NOMO-1 (cell line): ENCODE measurements around the gene BMAL2.

Experiments used
- DNase-seq, 2 experiments: peaks; one replicate each; lab custom pipeline; 2025; ENCODE audit not compliant: unreplicated experiment in 2 of 2; lab: John Stamatoyannopoulos, UW

The BMAL2 gene

DNA sequence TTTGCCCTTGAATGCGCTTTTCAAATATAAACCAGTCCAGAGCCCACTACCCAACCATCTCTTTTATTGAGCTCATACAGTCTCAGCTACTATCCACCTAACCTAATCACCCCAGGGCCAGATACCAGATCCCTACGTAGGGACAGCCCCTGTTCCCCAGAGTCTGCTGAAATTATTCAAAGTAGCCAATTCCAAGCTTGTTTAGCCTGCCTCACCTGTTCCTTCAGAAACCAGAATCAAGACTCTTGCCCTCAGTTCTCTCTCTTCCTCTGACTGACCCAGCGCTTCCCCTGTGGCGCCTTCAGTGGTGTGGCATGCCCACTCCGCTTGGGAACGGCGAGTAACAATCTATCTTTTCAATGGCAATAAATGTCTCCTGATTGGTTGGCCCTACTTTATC lies 18.8 kb downstream of the BMAL2 start:
- no peak for DNase-seq

- DNase-seq = no peak
These were observed 22.9 kb downstream of the BMAL2 start for GRCh38 chr12:27355486-27355885.

GRCh38 chr12:27355979-27356378 lies 23.3 kb downstream of the BMAL2 start:
- no peak for DNase-seq

DNA sequence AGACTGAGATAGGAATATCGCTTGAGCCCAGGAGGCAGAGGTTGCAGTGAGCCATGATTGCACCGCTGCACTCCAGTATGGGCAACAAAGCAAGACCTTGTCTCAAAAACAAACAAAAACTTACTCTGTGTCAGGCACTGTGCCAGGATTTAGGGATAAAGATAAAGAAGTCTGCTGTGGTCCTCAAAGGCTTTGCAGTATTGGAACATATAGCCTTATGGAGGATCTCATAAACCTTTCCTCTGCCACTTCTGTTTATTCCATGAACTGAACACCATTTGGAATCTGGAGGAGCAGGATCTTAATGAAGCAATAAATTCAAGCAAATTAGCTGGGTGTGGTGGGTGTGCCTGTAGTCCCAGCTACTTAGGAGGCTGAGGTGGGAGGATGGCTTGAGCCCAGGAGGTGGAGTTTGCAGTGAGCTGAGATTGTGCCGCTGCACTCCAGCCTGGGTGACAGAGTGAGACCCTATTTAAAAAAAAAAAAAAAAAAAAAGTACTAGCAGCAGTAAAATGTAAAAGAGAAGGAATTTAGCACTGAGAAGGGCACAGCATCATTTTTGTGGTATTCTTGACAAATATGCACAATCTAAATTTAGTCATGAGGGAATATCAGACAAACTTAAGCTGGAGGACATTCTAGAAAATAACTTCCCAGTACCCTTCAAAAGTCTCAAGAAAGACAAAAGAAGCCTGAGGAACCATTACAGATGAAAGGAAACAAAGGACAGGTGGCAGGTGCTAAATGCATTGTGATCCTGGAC lies 27.1 kb downstream of the BMAL2 start:
- DNase-seq = no peak

GRCh38 chr12:27361372-27361771 lies 28.7 kb downstream of the BMAL2 start:
- DNase-seq = no peak

DNA sequence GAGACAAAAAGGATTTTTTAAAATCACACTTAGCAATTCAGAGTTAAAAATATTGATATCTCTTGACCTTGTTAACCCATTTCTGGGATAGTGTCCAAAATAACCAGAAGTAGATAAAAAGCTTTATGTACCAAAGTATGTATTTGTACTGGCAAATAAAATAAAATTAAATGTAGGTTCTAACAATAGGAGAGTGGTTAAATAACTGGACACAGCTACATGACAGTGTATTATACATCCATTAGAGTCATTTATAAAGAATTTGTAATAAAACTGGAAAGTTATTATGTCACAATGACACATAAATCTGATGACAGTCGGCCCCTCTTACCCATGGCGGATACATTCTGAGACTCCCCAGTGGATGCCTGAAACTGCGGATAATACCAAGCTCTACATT lies 34.0 kb downstream of the BMAL2 start:
- DNase-seq = no peak

DNA sequence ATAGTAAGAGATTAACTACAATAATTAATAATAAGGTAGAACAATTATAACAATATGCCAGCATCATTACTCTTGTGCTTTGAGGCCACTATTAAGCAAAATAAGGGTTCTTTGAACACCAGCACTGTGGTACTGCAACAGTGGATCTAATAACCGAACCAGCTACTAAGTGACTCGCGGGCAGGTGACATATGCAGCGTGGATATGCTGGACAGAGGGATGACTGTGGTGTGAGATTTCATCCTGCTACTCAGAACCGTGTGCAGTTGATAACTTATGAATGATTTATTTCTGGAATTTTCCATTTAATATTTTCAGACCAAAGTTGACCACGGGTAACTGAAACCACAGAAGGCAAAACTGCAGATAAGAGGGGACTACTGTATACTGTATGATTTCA lies 34.4 kb downstream of the BMAL2 start:
- DNase-seq = no peak

- DNase-seq = no peak
These were observed 49.6 kb downstream of the BMAL2 start for GRCh38 chr12:27382171-27382795.
